EL (cell line): ENCODE data around the gene SP140L.
"Not testable (repeated sequence)": the region's sequence is repeated elsewhere in the genome, so short reads cannot be mapped to it uniquely, and the experiment has no call there.

ENCODE experiments used
- DNase-seq: peaks from one replicate; pipeline ENCODE4 v3.0.0-alpha.2; 2016

SP140L gene

GRCh38 chr2:230324503-230324902, 2.5 kb upstream of the SP140L start:
- no peak for DNase-seq

DNA sequence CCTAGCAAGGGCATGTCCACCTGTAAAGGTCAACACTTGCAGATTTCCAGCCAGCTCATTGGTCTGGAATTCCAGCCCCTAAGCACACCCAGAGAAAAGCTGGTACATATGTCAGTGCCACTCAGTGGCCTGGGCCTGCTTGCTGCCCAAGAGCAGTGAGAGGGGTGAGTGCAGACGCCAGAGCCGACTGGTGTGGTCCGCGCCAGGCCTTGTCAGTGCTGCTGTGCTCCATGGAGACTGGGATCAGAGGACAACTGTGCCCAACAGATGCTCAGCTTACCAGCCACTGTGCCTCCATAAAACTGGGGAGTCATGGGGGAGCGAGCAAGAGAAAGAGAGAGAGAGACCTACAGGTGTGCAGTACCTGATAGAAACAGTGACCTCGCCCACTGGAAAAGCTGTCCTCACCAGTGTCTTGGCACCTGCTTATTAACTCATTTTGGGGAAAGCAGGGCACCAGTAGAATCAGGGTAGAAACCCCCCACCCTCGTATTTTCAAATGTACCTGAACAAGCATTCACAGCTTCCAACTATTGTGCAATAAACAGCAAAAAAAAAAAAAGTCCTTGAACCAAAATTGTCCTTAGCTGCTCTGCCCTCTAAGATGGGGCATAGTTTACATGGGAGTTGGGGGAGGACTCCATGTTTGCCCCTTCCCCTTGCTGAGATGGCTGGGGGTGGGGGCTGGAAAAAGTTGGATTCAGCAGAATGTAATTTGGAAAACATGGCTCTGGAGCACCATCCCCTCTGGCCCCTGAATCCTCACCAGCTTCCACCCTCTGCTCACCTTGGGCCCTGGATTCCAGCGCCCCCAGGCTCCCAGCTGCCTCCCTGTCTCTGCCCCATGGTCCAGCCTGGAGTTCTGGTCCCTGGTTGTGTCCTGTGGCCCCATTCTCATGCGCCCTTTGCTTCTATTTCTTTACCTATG, 1.4 kb upstream of the SP140L start:
- no peak for DNase-seq

DNA sequence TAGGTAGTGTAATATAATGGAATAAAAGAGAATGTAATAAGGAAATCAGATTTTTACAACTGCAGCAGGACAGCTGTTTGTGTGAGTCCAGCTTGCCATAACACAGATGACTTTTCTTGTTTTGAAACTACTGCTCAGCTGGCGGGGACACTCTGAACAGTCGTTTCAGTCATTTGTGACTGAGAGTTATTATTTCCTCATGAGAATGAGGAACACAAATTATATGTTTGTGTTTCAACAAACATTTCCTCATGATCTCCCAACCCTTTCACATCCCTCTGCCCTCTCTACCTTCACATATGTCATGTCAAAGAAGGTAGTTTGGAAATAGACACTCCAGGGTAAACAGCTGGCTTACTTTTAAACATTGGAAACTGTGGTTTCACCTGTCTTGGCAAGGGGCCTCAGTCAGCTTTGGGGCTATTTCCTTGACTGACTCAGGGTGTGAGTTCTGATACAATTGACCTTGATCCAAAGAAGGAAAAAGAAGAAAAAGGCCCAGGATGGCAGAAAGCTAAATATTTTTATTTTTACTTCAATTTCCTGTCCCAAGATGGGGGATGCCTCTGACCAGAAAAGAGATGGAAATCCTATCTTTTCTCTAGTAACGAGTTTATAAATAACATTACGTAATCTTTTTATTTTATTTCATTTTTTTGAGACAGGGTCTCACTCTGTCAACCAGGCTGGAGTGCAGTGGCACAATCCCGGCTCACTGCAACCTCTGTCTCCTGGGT, 593 bp downstream of the SP140L start:
- no peak for DNase-seq

DNA sequence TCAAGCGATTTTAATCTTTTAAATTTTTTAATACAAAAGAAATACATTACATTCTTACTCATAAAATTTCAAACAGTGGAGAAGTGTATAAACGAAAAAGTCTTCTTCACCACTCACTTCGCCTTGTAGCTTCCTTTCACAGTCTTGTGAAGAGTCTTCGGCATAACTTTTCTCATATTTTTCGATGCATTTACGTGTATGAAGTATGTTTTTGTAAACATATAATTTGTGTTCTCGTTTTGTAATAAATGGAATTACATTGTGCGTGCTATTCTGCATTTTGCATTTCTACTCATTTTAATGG, 1.1 kb downstream of the SP140L start:
- DNase-seq, result no peak

DNA sequence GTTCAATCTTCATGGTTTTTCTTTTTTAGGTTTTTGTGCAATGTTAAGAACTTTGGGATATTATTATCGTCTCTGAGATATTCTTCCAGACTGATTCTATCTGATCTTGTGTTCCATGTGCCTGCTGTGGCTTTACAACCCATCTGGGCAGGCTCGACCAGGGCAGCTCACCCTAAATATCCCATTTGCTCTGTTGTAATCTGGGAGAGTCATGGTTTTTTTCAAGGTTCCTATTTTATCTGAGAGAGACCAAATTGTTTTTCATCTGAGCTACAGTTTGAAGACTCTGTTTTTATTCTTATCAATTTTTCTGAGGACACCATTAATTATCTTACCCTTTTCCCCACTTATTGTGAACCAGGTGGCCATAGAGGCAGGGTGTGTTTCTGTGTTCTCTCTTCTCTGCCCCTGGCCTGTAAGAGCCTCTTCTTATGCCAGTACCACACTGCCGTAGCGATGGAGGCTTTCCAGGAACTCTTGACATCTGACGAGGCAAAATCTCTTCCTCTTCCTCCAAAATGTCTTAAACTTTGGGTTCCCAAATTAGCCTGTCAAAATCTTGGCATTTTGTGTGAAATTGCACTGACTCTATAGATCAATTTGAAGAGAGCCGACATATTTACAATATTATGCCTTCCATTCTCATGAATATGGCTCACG, 3.1 kb downstream of the SP140L start:
- no peak for DNase-seq

DNA sequence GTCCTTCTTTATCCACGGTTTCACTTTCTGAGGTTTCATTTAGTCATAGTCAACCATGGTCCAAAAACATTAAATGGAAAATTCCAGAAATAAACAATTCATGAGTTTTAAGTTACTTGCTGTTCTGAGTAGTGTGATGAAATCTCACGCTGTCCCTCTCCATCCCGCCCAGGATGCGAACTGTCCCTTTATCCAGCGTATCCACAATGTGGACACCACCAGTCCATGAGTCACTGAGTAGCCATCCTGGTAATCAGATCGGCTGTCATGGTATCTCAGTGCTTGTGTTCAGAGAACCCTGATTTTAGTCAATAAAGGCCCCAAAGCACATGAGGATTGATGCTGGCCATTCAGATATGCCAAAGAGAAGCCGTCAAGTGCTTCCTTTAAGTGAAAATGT, 3.7 kb downstream of the SP140L start:
- DNase-seq, result peak; percentile 73

DNA sequence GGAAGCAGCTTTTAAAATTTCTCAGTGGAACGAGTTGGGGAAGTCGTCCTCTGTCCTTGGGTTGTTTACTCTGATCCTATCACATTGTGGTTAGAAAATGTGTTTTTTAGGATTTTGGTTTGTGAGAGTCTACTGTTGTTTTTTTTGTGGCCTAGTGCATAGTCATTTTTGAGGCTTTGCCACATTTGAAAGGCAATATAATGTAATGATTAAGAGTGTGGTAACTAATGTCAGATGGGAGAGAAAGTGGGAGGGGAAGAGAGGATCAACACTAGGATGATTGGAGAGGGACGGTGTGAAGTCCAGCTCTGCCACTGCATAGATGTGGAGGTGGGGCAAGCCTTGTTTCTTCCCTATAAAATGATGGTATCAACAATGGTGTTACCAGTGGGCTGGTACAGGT, 8.5 kb downstream of the SP140L start:
- no peak for DNase-seq

DNA sequence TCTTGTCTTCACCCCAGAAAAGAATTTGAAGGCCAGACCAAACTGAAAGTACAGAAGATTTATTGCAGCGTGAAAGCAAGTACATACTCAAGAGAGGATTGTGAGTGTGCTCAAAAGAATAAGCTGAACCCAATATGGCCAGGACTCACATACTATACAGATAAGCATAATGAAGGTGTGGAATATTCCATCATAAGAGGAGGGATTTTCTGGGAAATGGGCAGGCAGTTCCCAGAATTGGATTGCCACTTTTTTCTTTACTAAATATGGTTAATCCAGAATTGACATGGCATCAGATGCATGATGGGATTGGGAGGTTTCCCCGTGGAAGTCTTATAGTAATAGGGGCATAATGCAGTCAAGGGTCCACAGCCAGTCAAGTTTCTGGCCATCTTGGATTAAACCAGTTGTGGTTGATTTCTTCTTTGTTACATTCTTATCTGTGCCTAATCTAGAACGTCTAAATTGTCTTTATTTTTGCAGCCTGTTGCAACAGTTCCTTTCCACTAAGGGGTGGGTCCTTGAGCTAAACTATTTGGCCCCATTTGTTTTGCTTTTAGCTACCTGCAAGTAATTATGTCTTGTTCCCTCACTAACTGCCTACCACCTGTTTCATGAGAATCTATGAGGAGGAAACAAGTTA, 9.0 kb downstream of the SP140L start:
- DNase-seq, result no peak

GRCh38 chr2:230341936-230342528, 15.0 kb downstream of the SP140L start:
- not testable (repeated sequence) for DNase-seq

DNA sequence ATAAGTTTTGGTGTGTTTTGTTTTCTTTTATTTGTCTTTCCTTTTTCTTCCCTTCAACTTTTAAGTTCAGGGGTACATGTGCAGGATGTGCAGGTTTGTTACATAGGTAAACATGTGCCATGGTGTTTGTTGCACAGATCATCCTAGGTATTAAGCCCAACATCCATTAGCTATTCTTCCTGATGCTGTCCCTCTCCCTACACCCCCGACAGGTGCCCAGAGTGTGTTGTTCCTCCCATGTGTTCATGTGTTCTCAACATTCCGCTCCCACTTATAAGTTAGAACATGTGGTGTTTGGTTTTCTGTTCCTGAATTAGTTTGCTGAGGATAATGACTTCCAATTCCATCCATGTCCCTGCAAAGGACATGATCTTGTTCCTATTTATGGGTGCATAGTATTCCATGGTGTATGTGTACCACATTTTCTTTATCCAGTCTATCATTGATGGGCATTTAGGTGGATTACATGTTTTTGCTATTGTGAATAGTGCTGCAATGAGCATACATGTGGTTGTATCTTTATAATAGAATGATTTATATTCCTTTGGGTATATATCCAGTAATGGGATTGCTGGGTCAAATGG, 16.1 kb downstream of the SP140L start:
- not testable (repeated sequence) for DNase-seq

DNA sequence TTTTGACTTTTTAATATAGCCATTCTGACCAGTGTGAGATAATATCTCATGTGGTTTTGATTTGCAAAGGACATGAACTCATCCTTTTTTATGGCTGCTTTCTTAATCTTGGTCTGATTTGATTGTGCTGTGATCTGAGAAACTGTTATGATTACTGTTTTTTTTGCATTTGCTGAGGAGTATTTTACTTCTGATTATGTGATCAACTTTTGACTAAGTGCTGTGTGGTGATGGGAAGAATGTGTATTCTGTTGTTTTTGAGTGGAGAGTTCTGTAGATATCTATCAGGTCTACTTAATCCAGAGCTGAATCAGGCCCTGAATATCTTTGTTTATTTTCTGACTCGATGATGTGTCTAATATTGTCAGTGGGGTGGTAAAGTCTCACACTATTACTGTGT, 16.8 kb downstream of the SP140L start:
- DNase-seq, result peak; percentile 33

- no peak for DNase-seq
These were observed 19.5 kb downstream of the SP140L start for GRCh38 chr2:230346465-230346864.

DNA sequence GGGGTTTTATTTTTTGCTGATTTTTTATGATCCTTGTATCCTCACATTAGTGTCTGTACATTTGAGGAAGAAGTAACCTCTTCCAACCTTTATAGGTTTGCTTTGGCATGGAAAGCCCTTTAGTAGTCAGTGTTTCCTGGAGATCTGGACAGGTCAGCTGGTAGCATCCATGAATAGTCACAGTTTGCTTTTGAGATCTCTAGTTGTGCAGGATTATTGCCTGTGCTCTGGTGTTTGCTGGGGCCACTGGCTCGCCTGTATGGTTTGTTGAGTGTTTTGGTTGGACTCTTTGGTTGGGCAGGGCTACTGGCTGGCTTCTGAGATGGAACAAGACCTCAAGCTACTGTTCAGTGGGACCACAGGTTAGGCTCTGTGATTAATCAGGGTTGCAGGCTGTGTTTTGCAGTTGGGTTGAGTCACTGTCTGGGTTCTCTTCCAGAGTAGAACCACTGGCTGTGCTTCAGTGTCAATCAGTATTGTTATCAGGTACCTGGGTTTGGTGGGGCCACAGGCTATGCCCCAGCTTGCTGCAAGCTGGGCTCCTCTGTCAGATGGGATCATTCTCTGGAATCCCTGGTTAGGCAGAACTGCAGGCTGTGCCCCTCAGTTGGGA, 20.0 kb downstream of the SP140L start:
- no peak for DNase-seq

GRCh38 chr2:230347659-230348305, 20.8 kb downstream of the SP140L start:
- DNase-seq, result peak; percentile 25

DNA sequence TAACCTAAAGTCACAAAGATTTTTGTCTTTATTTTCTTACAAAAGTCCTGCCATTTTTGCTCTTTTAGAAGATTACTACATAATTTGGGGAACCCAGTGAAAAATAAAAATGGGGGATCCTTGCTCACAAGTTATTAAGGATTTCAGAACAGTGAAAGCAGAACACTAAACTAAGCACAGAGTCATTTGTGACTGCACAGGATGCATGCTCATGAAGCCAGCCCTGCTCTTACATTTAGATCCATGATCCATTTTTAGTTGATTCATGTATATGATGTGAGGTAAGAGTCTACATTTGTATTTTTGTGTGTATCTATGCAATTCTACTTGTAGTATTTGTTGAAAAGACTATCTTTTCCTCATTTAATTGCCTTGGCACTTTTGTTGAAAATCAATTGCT, 21.8 kb downstream of the SP140L start:
- DNase-seq, result no peak

GRCh38 chr2:230356084-230356483, 29.1 kb downstream of the SP140L start:
- no peak for DNase-seq

- peak; percentile 62 for DNase-seq
These were observed 31.3 kb downstream of the SP140L start for GRCh38 chr2:230358305-230358704.

- DNase-seq, result no peak
These were observed 33.0 kb downstream of the SP140L start for GRCh38 chr2:230360028-230360427.

DNA sequence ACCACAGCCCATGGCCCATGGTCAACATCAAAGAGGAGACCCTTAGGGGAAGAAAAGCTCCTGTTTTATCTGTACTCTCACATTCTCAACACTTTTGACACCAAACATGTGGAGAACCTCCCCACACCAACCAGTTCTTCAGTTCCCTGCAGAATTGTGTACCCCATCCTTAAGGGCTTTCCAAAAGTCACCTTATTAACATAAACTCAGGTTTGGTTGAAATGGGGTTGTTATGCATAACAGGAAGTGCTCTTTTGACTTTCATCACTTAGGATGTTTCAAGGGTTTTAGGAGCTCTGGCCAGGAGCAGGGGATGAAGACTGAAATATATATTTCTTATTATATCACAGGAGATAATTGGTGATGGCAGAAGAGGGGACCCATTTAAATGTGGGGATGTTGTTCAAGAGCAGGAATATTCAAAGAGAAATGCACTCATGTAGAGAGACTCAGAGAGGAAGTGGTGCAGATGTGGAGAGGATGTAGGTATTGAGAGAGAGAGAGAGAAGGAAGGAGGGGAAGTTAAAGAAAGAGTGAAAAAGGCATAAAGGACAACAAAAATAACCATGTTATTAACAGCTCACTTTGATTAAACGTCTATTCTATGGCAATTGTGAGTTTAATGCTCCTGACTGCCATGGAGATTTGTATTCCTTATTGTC, 35.2 kb downstream of the SP140L start:
- DNase-seq, result no peak

- DNase-seq, result no peak
These were observed 55.1 kb downstream of the SP140L start for GRCh38 chr2:230382108-230382507.

GRCh38 chr2:230383453-230383852, 56.5 kb downstream of the SP140L start:
- no peak for DNase-seq
